Frontal cortex (tissue), 4 donors: ENCODE data around the gene GLOD4. TPM values are rescaled to one million over a fixed set of nuclear protein-coding genes. Genes with fewer than 3 reads are reported as not detected.
"Not testable (repeated sequence)": the region's sequence is repeated elsewhere in the genome, so short reads cannot be mapped to it uniquely, and the experiment has no call there.

Experiments
- DNase-seq, 2 donors: peaks; one replicate each; pipeline ENCODE4 v3.0.0; 2012; ENCODE audit warnings: low spot score in 2 of 2
- FAIRE-seq: peaks from 2 replicates; lab custom pipeline; 2012; peaks lifted over from hg19 to GRCh38; lab: Jason Lieb, UNC
- total RNA-seq: library from RNA; depleted of rRNA; stranded (reverse); fragments of >200 nt; gene quantifications from one replicate; pipeline ENCODE4 v1.2.3, GENCODE V29; 2014
- donor health status: control.
- donor health status: control.
- donor health status: control.

GLOD4 gene
- total RNA-seq, 1 donor from 2014 or later = 81.5 TPM

DNA sequence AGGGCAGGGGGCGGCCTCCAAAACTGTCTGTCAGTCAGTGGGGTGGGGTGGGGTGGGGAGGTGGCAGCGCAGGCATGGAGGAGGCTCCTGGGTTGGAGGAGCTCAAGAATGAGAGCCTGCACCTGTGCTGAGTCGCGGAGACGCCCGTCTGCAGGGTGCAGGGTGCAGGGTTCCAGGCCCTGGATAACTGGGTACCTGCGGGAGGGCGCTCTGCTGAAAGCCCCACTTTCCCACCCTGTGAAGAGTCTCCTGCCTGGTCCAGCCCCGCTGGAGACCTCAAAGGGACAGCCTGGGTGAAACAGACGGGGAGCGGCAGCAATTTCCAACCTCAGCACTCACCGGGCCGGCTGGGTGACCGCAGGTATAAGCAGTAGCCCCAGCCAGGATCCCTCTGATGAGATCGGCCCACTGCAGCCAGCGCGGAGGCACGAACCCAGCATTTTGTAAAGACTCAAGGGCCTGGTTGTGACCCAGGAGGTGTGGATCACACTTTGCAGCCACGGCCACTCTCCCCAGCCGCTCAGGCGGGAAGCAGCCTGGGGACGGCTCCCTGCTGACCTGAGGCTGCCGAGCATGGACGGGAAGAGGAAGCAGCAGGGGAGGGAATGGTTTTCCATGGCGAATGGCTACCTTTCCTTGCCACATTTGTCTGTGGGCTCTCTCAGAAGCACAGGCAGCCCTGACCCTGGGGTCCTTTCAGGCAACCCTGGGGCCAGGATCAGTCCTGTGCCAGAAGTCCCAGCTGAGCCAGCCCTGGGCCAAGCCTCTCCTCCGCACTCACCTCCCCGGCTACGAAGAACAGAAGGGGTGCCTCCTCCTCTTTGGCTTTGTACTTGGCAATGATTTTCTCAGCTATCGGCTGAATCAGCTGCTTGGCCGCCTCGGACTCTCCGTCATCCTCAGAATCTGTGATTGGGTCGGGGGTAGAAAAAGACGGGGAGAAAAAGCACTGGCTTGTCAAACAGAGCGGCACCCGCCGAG lies 21.1 kb upstream of the GLOD4 start:
- DNase-seq (no peak), FAIRE-seq (no peak)

DNA sequence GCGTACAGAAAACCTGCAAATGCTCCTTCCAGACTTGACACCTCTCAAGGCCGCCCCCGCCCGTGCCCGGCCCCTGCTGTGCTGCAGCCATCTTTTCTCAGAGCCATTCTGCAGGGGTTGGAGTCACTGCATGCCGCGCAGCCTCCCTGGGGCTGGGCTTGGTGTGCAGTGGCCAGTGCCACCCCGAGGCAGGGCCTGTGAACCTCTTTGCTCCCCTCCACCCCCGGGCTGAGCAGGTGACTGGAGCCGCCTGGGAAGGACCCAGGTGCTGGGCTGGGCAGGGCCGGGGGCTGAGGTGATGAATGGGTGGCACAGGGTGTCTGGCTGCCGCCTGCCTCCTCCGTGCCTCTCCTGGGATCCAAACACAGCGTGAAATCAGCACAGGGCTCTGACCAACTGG lies 20.4 kb upstream of the GLOD4 start:
- no peak for FAIRE-seq
- no peak for DNase-seq

DNA sequence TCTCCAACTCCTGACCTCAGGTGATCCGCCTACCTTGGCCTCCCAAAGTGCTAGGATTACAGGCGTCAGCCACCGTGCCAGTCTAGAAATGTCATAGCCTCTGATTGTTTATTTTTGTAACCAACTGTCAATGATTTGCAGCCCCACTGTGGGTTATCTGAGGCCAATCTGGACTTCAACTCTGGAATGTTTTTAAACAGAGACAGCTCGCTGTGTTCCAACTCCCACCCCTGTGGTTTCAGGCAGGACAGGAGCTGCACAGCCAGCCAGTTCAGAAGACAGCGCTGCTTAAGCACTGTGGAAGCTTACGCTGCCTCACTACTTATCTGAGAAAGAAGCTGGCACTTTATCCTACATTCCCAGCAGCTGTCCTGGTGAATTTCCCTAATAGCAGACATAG lies 19.6 kb upstream of the GLOD4 start:
- FAIRE-seq (no peak), DNase-seq (no peak)

DNA sequence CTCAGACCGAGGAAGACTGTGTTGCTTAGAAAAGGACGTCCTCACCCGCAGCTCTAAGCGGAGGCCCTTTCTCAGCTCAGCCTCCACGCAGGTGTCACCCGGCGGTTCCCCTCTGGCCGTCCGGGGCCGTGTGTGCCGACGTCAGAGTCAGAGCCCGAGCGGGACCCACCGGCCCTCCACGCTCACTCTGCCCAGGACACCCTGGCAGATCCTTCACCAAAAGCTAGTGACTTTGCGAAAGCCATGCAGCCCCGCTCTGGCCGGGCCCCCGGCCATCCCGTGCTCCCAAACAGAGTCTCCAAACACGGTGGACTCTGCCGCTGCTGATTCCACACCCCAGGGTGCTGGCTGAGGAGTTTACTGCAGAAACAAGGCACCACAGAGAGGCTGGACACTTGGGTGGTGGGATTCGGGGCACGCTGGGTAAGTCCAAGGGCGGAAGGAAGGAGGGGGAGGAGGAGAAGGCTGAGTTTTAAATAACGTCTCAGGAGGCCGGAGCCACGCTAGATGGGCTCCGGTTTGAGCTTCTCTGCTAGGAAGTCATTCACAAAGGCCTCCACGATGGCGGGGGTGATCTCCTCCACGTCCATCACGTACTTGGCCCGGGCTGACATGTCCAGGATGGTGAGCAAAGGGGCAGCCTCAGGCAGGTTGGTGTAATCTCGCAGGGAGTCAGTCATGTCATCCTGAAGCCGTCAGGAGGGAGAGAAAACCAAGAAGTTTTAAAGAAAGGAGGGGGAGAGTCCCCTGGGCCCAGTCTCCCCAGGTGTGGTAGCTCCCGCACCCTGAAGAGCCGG lies 18.6 kb upstream of the GLOD4 start:
- DNase-seq = no peak
- no peak for FAIRE-seq

DNA sequence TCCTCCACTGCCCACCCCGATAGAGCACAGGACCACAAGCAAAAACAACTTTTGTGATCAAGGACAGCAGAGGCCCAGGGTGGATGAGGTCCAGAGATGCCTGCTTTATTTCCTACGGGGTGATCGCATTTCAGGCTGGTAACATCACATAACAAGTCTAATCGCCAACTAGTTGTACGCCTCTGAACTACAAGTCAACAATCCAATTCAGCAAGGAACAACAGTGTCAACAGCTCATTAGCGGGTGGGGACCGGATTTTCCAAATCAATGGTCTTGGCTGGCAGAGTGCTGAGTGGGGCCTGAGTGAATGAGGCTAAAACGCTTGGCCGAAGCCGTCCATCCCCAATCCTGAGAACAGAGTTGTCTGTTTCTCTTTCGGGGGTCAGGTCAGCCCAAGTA lies 17.2 kb upstream of the GLOD4 start:
- FAIRE-seq (no peak), DNase-seq (no peak)

DNA sequence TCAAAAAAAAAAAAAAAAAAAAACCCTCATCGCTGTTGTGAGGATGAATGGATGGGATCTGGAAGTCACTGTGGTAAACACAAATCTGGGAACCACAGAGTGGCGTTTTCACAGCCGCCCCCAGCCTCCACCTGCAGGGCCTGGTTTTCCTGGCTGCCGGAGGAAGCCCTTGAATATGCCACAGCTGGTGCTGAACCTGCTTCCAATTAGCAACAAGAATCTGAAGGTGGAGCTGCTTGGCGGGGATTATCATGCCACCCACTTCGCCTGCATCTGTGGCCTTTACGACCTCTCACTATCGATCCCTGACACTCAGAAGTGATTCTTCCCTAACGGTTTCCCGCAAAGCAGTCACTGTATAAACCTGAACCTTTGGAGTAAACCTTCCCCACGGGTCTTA lies 16.2 kb upstream of the GLOD4 start:
- FAIRE-seq (no peak), DNase-seq (no peak)

DNA sequence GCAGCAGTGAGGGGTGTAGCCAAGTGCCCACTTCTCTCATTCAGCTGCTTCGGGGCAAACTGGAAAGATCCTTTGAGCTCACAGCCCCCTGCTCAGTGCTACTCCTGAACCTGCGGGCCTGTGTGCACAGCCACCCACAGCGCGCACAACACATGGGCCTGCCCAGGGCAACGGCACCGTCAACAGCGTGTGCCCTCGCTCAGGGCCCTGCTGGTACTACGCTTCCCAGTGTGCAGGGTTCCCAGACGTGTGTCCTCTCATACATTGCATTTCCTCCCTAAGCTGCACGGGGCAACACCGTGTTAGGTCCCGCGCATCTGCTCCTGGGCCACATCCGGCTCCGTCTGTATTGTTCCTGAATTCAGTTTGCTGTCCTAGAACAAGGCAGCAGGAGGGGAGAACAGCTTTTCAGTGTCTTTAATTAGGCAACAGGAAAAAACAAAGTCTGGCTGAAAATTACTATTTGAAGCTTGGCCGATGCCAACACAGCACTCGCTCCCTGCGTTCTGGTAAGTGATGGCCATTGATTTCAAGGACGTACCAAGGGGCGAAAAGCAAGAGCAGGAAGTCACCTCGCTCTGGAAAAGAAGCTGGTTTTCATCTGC lies 15.3 kb upstream of the GLOD4 start:
- DNase-seq (no peak), FAIRE-seq (no peak)

DNA sequence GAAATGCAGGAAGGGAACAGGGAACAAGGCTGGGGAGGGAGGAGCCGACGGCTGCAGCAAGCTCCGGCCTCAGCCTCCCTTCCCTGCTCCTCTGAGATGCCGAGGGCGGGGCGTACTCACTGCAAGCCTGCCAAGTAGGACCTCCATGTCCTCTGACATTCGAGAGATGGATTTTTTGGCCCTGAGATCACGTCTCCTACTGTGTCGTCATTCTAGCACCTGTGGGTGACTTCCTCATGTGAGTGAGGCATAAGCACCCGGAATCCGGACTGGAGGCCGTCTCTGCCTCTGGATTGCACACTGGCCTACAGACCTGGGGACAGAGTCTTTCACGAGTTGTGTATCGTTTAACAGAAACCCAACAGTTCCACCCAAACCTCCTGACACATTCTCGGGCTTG lies 14.5 kb upstream of the GLOD4 start:
- no peak for FAIRE-seq
- no peak for DNase-seq

DNA sequence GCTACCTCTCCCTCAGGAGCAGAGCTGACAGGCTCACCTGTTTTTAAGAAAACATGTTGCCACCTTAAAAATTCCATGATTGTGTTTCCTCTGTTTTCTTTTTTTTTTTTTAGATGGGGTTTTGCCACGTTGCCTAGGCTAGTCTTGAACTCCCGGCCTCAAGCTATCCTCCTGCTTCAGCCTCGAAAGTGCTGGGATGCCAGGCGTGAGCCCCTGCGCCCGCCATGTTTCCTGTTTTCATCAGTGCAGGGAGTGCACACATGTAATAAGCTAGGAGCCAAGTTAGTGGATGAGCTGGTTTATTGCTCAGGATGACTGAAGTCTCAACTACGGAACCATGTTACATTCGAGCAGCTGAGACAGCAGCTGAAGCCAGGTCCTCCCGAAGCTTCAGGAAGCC lies 13.6 kb upstream of the GLOD4 start:
- FAIRE-seq (no peak), DNase-seq (no peak)

DNA sequence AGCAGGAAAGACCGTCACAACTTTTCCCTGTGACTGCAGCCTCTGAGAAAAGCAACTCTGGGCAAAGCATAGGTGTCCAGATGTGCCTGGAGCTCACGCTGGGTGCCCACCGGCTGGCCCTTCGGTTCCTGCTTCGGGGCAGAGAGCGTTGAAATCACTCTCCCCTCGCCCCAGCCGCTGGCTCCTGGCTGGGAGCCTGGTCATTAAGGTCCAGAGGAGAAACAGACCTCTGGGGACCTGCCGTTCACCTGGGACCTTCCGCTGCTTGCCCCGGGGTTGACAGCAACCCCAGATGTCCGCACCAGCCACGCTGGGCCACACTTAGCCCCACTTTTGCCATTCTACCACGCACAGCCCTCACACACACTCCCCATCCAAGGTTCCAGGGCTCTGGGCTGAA lies 13.2 kb upstream of the GLOD4 start:
- no peak for DNase-seq

DNA sequence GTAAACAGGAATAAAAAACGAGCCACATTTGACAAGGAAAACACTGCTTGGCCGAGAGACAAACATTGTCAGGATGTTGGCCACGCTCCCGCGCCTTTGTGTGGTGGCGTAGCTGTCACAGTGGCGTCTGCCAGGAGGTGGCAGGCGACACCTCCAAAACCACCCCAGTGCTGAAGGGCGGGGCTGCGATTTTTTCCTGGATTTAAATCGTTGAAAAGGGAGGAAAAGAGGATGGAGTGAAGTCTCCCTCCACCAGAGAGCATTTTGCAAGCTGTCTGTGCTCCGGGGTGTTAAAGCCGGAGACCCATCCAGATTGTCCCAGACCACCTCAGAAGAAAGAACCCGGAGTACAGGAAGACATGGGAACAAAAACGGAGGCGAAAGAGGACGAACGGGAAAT lies 12.8 kb upstream of the GLOD4 start:
- peak; percentile 60 for FAIRE-seq
- peak; percentile 85 to 91 for DNase-seq

More for the DNA sequence above, 13.2 kb upstream of the GLOD4 start:
- no peak for FAIRE-seq

DNA sequence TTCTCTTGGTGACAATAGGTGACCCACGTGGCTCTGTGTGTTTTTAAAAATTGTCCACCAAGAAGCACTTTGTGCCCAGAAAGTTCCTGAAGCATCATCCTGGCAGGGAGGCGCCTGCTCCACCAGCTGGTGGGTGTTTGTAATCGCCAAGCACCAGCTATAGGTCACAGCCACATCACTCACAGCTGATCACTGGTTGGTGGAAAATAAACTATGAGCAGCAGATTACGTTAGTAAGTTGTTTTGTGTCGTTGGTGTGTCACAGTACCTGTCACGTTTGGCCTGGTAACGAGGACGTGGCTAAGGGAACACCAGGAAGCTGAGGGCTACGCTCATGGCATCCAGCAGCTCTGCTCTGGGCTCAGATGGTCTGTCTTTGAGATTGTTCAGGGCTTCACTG lies 10.2 kb upstream of the GLOD4 start:
- FAIRE-seq = no peak
- DNase-seq = no peak

DNA sequence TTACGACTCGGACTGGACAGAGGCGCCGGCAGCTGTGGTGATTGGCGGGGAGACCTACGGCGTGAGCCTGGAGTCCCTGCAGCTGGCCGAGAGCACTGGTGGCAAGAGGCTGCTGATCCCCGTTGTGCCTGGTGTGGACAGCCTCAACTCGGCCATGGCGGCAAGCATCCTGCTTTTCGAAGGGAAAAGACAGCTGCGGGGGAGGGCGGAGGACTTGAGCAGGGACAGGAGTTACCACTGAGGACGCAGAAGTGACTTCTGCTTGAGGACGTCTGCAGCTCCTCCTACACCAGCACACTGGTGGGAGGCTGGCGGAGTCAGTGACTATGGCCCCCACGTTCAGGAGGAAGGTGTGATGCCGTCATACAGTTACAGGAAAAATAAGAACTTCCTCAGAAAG lies 9.7 kb upstream of the GLOD4 start:
- DNase-seq = no peak
- no peak for FAIRE-seq

DNA sequence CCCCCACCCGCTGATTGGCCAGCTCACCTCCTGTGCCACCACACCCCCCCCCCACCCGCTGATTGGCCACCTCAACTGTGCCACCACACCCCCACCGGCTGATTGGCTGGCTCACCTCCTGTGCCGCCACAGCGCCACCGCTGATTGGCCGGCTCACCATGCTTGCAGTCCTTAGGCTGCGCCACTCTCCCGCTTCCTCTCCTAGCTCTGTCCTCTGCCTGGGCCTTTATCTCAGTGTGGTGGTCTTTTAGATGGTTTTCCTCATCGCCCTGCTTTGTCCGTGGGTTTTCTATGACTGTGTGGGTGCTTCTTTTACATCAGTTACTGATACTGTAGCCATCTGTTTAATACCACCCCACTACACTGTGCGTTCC lies 8.8 kb upstream of the GLOD4 start:
- not testable (repeated sequence) for DNase-seq, FAIRE-seq

DNA sequence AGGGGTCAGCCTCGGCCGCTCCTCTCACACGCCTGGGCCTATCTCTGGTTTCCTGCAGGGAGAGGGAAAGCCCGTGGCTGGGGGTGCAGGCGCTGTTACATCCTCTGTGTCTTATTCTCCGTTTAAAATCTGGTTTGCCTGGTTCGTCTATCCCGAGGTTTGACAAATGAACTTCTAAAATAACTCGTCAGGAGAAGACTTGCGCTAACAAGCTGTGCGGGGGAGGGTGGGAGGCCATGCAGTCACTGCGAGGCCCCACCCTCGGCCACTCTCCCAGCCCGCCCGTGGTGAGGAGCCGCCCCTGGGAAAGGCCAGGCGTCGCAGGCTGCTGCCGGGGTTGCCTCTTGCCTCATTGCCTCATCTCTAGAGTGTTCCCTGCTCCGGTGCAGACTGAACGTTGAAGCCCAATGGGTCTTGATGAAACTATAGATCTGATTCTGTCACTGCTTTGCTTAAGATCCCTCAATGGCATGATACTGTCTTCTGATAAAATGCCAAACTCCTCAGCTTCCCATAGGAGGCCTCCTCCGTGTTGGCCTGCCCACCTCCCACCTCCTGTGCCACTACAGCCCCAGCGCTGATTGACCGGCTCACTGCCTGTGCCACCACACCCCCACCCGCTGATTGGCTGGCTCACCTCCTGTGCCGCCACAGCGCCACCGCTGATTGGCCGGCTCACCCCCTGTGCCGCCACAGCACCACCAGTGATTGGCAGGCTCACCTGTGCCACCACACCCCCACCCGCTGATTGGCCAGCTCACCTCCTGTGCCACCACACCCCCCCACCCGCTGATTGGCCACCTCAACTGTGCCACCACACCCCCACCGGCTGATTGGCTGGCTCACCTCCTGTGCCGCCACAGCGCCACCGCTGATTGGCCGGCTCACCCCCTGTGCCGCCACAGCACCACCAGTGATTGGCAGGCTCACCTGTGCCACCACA lies 8.1 kb upstream of the GLOD4 start:
- FAIRE-seq = not testable (repeated sequence)

DNA sequence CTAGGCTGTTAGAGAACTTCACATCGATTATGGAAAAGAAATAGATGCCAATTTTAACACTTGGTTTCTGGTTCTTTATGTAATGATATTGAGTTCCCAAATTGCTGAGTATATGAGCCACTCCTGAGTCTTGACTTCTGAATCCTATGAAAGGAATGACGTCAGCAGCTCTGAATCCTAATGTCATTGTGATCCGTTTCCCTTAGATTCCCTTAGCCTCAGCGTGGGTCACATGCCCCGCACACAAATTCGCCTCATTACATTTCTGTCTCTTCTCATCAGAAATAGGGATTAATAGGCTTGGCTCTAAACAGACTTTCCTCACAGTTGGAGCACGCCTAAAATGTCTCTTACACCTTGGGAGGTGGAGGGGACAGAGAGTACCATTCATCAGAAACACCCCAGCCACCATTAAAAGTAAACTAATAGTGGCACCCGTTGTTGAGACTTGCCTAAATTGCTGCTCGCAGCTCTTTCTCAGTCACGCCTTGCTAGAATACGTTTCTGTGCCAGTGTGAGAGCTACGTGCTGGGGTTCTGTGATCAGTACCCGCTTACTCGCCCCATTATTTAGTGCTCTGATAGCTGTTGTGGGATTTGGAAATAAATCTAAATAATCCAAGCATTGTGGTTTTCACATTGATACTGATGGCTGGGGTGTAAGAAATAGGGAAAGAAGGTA lies 7.2 kb upstream of the GLOD4 start:
- FAIRE-seq = no peak
- no peak for DNase-seq

More for the DNA sequence above, 8.1 kb upstream of the GLOD4 start:
- DNase-seq = not testable (repeated sequence)

DNA sequence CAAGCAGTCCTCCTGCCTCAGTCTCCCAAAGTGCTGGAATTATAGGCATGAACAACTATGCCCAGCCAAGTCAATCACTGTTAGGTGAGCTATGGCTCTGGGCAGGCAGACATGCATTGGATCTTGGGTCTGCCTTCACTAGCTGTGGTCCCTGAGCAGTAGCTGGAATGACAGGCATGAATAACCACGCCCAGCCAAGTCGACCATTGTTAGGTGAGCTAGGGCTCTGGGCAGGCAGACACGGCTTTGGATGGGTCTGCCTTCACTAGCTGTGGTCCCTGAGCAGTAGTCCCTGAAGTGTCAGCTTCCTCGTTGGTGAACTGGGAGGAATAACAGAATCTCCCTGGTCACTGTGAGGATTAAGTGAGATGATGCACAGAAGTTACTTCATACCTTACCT lies 6.5 kb upstream of the GLOD4 start:
- no peak for FAIRE-seq
- no peak for DNase-seq

DNA sequence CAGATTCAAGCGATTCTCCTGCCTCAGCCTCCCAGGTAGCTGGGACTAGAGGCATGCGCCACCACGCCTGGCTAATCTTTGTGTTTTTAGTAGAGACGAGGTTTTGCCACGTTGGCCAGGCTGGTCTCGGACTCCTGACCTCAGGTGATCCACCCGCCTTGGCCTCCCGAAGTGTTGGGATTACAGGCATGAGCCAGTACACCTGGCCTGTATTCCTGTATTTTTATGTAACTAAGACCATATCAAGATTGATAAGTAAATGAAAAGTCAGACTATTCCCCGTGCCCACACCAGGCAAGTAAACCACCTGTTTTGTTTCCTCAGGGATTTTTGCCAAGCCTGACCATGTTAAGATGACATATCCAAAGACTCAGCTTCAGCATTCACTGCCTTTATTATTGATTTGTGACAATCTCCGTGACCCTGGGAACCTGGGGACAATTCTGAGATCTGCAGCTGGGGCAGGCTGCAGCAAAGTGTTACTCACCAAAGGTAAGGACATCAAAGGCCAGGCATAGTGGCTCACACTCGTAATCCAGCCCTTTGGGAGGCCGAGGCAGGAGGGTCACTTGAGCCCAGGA lies 5.7 kb upstream of the GLOD4 start:
- DNase-seq = no peak
- FAIRE-seq = no peak

DNA sequence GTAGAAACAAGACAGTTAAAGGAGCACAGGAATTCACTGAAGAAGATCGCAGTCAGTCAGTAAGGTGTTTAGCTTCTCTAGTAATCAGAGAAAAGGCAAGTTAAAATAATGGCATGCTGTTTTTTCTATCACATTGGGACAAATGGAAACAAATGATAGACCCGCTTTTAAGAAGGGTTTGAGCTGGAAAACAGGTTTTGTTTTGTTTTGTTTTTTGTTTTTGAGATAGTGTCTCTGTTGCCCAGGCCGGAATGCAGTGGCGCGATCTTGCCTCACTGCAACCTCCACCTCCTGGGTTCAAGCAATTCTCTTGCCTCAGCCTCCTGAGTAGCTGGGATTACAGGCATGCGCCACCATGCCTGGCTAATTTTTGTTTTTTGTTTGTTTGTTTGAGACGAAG lies 3.8 kb upstream of the GLOD4 start:
- FAIRE-seq, DNase-seq: not testable (repeated sequence)
